ENCODE results near the gene ANKRD12. TPM values are rescaled to one million over a fixed set of nuclear protein-coding genes. Genes with fewer than 3 reads are reported as not detected.
A peak's percentile ranks its signal among the peaks of the same experiment; 100 is the strongest.

Gene ANKRD12
- total and polyA plus RNA-seq, 2 of the 4 experiments (the other 2 are of a cell fraction): 2.6 to 12.9 TPM

DNA sequence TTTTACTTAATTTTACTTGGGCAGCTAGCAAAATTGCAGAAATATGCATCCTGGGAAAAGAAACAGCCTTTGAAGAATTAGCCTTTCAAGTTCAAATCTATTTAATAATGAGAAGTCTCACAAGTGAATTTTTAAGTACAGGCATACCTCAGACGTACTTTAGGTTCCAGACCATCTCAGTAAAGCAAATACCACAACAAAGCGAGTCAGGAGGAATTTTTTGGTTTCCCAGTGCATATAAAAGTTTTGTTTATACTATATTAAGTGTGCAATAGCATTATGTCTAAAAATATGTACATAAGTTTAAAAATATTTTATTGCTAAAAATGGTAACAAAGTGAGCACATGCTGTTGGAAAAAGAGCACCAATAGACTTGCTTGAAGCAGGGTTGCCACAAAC, 147.2 kb downstream of the ANKRD12 start:
- H3K36me3 ChIP-seq (ENCODE audit: control insufficient read depth, insufficient read depth, low read length): peaks cover 11% of the 10 kb centered on the region
- no peaks in the 10 kb centered on the region for H4K20me1 ChIP-seq (ENCODE audit: insufficient read depth, low read length)
- H3K56ac ChIP-seq (ENCODE audit: extremely low read depth, insufficient read depth, low read length): no peak overlapping the region
- H3K9me3 ChIP-seq (ENCODE audit: control insufficient read depth, insufficient read depth, low read length): no peaks in the 10 kb centered on the region
- H3K9ac ChIP-seq (ENCODE audit: low read depth, low read length): no peak overlapping the region
- no peaks in the 10 kb centered on the region for H3K4me1 ChIP-seq (ENCODE audit: control insufficient read depth, insufficient read depth, low read length)
- H3K27ac ChIP-seq (ENCODE audit: insufficient read depth, low read length): no peak overlapping the region
- H2AFZ ChIP-seq (replicated peaks; ENCODE audit: low read length, poor library complexity): no peak overlapping the region
- H2BK15ac ChIP-seq (ENCODE audit: low read depth, low read length): no peak overlapping the region
- BruUV-seq (replicated peaks): no TSS peak
- in situ Hi-C loops (cut with MboI; ENCODE audit: low sequenced_read_pairs) (no loop called here), dilution Hi-C loops (cut with HindIII; ENCODE audit: low sequenced_read_pairs, unreplicated experiment) (no loop called here), intact Hi-C loops (cut with micrococcal nuclease) (no loop called here)
- H2AK9ac ChIP-seq (replicated peaks; ENCODE audit: low read depth, low read length, poor library complexity): no peak overlapping the region
- H2BK120ac ChIP-seq (ENCODE audit: low read depth, low read length): no peak overlapping the region
- H3K18ac ChIP-seq (ENCODE audit: low read depth, low read length): no peak overlapping the region
- H3K23ac ChIP-seq (ENCODE audit: low read depth, low read length): no peak overlapping the region
- H4K8ac ChIP-seq (ENCODE audit: low read depth in 2 of 2, low read length in 2 of 2): no peak overlapping the region; a peak in 1 of 4 replicates
- WGBS, 2 experiments (ENCODE audit: extremely low coverage in 2 of 2, insufficient read length in 1 of 2): no CpG with 5 or more reads among the region's 2 CpGs
- peak overlapping the region; percentile 26 for H2BK5ac ChIP-seq (ENCODE audit: low read depth, low read length, poor library complexity, severe bottlenecking)
- ChIA-PET CTCF (no interaction called here), POLR2A (ENCODE audit: unreplicated experiment) (no interaction called here)
- H3K79me1 ChIP-seq (ENCODE audit: low read depth in 1 of 2, low read length in 2 of 2): peaks cover 3% of the 10 kb centered on the region in 2 experiments; a peak in 3 of 4 replicates
- ATAC-seq (ENCODE audit: low read depth) (peak; percentile 54), DNase-seq (peak; percentile 42)
- no peaks in the 10 kb centered on the region for H3K27me3 ChIP-seq (ENCODE audit: control insufficient read depth, insufficient read depth, low read length)
- H4K91ac ChIP-seq (ENCODE audit: insufficient read depth, low read depth, low read length): no peak overlapping the region
- H3K14ac ChIP-seq (replicated peaks; ENCODE audit: low read depth, low read length): 0 out of 2 replicates have a peak overlapping the region, but pooled peaks have one; percentile 3
- no peak for TF ChIP-seq NFE2L2 (IDR thresholded peaks at IDR 0.05; ENCODE audit: low read depth, low read length)
- no peak for TF ChIP-seq MXI1 (IDR thresholded peaks at IDR 0.05; ENCODE audit: borderline replicate concordance, low read depth, low read length)
- TF ChIP-seq FOS (IDR thresholded peaks at IDR 0.05; ENCODE audit: low read depth, low read length): no peak
- TF ChIP-seq POLR2A (IDR thresholded peaks at IDR 0.05; ENCODE audit: low read depth, low read length): no peak
- TF ChIP-seq BHLHE40 (IDR thresholded peaks at IDR 0.05; ENCODE audit: low read depth, low read length): no peak
- no peak overlapping the region for H3K4me3 ChIP-seq (ENCODE audit: insufficient read depth, low read depth, low read length)
- no peak overlapping the region for H3K4me2 ChIP-seq (ENCODE audit: low read depth, low read length)
- no peak overlapping the region for H3K4ac ChIP-seq (ENCODE audit: low read depth, low read length)
- no peak overlapping the region for H2BK20ac ChIP-seq (ENCODE audit: low read depth, low read length)
- H3K9me1 ChIP-seq (ENCODE audit: insufficient read depth, low read length): 0 out of 2 replicates have a peak, but pooled peaks cover 4% of the 10 kb centered on the region
- H2AK5ac ChIP-seq (ENCODE audit: low read depth, low read length): no peak overlapping the region
- no peak overlapping the region; the same call in 1 of the 2 replicates for H4K5ac ChIP-seq (ENCODE audit: low read depth, low read length)
